HG03432 (cell line): ENCODE data around the gene LAMC2.
"Not testable (repeated sequence)": the region's sequence is repeated elsewhere in the genome, so short reads cannot be mapped to it uniquely, and the experiment has no call there.

Source experiments
- ATAC-seq: cut with Tn5 transposase; IDR thresholded peaks from one replicate; pipeline ENCODE4 v1.9.1; 2021; ENCODE audit warnings: mild to moderate bottlenecking, moderate library complexity; ENCODE audit not compliant: unreplicated experiment

LAMC2 gene

DNA sequence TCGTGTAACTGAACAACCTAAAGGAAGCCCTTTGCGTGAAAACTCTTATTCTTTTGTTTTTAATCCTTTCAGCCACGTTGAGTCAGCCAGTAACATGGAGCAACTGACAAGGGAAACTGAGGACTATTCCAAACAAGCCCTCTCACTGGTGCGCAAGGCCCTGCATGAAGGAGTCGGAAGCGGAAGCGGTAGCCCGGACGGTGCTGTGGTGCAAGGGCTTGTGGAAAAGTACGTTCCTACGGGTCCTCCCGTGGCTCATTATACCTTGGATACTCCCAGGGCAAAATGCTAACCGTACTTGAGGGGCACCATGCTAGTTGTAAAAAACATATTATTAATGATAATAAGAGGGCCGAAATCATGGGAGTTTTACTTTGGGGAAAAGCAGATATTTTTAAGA is 49.4 kb downstream of the LAMC2 start:
- no peak for ATAC-seq

DNA sequence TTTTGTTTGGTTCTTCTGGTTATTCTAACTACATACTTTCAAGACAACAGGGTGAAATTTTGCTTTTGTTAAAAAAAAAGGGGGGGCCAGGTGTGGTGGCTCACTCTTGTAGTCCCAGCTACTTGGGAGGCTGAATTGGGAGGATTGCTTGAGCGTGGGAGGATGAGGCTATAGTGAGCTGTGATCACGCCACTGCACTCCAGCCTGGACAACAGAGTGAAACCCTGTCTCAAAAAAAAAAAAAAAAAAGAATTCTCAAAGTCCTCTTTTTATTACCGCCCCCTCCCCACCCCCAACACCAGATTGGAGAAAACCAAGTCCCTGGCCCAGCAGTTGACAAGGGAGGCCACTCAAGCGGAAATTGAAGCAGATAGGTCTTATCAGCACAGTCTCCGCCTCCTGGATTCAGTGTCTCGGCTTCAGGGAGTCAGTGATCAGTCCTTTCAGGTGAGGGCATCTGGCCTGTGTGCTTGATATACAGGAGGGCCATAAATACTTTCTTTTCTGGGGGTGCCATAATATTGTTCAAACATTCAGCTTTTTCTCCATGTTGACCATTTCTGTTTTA is 50.2 kb downstream of the LAMC2 start:
- ATAC-seq, result no peak

DNA sequence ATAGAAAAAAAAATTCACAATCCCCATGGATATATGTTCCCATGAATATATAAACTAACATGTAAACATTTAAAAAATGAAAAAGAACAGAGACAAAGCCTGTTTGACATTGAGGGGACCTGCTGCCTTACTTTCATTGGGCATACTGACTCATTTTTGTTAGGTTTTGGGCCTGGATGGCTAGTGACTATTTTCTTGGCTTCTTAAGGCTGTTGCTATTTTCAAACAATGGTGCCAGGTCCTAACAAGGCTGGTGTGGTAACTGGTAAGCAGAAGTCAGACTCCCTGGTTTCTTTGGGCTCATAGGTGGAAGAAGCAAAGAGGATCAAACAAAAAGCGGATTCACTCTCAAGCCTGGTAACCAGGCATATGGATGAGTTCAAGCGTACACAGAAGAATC is 51.0 kb downstream of the LAMC2 start:
- ATAC-seq, result no peak

DNA sequence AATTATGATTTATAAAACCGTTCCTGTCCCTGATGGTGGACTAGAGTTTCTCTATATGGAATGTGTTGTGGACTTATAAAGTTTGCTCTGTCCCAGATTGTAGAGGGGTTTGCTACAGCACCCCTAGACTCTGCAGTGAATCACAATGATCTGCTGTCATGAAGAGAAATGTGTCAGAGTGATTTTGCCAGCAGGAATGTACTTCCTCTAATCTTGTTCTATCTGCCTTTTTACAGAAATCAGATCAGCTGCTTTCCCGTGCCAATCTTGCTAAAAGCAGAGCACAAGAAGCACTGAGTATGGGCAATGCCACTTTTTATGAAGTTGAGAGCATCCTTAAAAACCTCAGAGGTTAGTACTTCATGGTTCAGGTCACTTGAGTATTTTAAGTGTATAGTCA is 52.0 kb downstream of the LAMC2 start:
- ATAC-seq, result no peak

DNA sequence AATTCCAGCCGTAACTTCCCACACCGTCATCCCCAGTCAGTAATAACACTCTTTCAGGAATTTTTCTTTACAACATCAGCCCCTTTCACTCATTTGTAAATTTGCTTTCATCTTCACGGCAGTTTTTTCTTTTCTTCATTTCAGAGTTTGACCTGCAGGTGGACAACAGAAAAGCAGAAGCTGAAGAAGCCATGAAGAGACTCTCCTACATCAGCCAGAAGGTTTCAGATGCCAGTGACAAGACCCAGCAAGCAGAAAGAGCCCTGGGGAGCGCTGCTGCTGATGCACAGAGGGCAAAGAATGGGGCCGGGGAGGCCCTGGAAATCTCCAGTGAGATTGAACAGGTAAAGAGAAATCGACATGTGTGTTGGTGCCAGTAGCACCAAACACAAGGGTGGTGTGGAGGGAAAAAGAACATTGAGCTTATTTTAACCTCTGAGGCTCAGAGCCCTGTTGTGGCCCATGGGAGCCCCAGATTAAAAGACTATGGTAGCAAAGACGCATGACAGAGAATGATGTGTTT is 53.2 kb downstream of the LAMC2 start:
- ATAC-seq, result no peak

DNA sequence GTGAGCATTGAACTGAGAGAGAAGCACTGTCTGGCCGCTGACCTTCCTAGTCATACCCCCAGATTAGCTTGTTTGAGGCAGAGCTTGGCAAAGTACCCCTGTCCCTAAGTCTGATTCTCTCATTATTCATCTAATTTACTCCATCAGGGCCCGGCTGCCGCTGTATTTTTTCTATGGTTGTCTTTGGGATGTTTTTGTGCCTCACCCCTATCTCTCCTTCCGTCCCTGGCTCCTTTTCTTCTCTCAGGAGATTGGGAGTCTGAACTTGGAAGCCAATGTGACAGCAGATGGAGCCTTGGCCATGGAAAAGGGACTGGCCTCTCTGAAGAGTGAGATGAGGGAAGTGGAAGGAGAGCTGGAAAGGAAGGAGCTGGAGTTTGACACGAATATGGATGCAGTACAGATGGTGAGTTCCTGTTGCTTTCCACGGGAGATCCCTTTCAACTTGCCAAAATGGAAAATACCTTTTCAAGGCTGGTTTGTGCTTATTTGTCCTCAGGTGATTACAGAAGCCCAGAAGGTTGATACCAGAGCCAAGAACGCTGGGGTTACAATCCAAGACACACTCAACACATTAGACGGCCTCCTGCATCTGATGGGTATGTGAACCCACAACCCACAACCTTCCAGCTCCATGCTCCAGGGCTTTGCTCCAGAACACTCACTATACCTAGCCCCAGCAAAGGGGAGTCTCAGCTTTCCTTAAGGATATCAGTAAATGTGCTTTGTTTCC is 53.9 kb downstream of the LAMC2 start:
- no peak for ATAC-seq

DNA sequence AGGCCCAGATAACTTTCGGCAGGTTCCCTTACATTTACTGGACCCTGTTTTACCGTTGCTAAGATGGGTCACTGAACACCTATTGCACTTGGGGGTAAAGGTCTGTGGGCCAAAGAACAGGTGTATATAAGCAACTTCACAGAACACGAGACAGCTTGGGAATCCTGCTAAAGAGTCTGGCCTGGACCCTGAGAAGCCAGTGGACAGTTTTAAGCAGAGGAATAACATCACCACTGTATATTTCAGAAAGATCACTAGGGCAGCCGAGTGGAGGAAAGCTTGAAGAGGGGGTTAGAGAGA is 54.4 kb downstream of the LAMC2 start:
- ATAC-seq, result no peak

DNA sequence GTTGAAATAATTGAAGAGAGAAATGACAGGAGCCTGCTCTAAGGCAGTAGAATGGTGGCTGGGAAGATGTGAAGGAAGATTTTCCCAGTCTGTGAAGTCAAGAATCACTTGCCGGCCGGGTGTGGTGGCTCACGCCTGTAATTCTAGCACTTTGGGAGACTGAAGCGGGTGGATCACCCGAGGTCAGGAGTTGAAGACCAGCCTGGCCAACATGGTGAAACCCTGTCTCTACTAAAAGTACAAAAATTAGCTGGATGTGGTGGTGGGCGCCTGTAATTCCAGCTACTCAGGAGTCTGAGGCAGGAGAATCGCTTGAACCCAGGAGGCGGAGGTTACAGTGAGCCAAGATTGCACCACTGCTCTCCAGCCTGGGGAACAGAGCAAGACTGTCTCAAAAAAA is 54.8 kb downstream of the LAMC2 start:
- ATAC-seq, result not testable (repeated sequence)

DNA sequence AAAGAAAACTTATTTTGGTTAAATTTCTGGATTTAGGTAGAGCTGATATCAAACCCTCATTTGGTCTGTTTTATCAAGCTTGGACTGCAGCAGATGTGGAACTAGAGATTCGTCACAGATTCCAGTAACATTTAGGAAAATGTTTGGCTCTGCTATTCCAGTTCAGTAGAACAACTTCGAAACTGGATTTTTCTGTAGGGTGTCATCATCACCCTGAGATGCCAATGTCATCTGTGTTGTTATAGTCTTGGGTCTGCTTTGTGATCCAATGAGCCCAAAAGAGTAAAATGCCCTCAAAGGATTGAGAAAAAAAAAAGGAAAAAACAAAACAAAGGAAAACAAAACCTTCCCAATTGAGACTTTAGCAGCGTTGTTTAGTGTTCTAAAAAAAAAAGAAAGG is 55.4 kb downstream of the LAMC2 start:
- ATAC-seq, result no peak

DNA sequence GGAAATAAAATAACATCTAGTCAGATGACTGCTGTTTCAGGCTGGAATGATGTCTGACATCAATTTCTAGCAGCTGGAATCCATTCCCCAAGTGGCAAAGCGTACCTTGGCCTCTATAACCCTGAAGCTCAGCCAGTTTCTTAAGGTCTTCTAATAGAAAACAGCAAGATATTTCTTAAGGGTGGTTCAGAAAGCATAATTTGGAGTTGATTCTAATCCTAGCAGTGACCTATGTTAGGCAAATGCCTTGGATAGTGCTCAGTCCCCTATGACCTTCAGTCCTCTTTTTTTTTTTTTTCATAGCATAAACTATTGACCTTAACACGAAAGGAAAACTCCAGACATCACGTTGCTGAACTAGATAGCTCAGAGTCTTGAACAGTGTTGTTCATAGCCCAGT is 56.5 kb downstream of the LAMC2 start:
- ATAC-seq, result no peak

DNA sequence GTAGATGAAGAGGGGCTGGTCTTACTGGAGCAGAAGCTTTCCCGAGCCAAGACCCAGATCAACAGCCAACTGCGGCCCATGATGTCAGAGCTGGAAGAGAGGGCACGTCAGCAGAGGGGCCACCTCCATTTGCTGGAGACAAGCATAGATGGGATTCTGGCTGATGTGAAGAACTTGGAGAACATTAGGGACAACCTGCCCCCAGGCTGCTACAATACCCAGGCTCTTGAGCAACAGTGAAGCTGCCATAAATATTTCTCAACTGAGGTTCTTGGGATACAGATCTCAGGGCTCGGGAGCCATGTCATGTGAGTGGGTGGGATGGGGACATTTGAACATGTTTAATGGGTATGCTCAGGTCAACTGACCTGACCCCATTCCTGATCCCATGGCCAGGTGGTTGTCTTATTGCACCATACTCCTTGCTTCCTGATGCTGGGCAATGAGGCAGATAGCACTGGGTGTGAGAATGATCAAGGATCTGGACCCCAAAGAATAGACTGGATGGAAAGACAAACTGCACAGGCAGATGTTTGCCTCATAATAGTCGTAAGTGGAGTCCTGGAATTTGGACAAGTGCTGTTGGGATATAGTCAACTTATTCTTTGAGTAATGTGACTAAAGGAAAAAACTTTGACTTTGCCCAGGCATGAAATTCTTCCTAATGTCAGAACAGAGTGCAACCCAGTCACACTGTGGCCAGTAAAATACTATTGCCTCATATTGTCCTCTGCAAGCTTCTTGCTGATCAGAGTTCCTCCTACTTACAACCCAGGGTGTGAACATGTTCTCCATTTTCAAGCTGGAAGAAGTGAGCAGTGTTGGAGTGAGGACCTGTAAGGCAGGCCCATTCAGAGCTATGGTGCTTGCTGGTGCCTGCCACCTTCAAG is 57.3 kb downstream of the LAMC2 start:
- no peak for ATAC-seq

DNA sequence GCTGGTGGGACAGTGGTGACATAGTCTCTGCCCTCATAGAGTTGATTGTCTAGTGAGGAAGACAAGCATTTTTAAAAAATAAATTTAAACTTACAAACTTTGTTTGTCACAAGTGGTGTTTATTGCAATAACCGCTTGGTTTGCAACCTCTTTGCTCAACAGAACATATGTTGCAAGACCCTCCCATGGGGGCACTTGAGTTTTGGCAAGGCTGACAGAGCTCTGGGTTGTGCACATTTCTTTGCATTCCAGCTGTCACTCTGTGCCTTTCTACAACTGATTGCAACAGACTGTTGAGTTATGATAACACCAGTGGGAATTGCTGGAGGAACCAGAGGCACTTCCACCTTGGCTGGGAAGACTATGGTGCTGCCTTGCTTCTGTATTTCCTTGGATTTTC is 58.4 kb downstream of the LAMC2 start:
- ATAC-seq, result no peak

DNA sequence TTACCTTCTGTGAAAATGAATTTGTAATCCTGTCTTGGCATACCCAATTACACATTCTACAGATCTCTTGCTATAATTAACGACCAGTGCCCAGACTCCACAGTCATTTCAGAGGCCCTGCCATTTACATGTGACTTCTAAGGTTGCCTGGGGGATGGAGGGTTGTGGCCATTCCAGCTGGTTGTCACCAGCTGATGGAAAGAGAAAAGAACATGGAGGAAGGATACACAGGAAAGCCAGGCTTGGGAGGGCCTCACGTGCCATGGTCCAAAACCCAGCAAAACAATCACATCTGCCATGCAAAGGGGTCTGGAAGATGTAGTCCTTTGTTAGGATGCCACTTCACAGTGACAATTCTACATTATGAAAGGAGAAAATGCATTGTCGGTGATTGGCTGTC is 59.3 kb downstream of the LAMC2 start:
- ATAC-seq, result no peak

DNA sequence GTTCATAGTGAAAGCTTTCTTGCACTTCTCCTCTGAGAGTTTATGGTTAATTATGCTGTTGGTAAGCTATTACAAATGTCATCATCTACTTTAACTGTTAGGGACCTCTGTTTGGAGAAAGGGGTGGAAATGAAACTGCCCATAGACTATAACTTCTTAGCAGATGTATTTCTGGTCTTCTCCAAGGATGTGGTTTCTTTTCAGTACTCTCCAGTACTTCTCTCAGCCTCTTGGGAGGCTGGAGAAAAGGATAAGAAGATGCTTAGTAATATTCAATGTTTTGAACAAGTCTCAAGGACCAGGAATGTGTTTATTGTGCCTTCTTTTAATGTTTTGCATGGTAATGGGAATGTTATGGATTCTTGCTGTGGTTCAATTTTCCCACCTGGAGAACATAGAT is 60.4 kb downstream of the LAMC2 start:
- no peak for ATAC-seq

DNA sequence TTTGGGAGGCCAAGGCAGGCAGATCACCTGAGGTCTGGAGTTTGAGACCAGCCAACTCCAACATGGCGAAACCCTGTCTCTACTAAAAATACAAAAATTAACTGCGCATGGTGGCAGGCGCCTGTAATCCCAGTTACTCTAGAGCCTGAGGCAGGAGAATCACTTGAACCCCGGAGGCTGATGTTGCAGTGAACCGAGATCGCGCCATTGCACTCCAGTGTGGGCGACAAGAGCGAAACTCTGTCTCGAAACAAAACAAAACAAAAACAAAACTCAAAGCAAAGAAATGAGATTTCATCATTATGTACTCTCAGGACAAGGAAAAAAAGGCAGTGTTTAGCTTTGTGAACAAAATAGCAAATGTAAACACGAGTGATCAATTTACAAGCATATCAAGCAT is 61.0 kb downstream of the LAMC2 start:
- no peak for ATAC-seq

DNA sequence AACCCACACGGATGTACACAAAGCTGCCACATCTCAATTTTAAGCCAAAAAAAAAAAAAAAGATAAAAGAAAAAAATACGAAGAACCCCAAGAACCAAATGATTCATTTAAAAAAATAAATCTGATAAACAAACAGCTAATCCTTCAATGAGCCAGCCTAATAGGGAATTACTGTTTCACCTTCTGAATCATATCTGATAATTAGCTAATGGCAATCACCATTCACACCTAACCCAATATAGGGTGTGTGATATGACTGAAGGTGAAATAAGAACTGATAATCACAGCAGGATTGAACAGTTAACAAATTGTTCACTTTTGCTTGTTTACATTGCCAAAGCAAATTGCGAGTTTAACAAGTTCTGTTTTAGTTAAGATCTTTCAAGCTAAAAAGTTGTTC is 61.4 kb downstream of the LAMC2 start:
- no peak for ATAC-seq

DNA sequence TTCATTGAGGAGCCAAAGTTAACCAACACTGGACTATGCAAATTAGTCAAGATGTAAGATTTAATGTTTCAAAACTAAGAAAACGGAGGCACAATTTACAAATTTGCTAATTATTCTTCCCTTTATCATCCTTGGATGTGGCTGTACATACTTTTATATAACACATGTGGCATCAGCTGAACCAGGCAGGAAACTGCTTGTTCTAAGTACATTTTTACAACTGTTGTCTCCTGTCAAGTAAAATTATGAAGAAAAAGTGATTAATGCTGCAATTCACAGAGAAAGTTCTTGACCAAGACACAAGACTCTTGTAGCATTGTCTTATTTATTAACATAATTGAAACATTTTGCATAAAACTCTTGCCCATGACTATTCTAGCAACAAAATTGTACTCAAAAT is 61.9 kb downstream of the LAMC2 start:
- no peak for ATAC-seq

DNA sequence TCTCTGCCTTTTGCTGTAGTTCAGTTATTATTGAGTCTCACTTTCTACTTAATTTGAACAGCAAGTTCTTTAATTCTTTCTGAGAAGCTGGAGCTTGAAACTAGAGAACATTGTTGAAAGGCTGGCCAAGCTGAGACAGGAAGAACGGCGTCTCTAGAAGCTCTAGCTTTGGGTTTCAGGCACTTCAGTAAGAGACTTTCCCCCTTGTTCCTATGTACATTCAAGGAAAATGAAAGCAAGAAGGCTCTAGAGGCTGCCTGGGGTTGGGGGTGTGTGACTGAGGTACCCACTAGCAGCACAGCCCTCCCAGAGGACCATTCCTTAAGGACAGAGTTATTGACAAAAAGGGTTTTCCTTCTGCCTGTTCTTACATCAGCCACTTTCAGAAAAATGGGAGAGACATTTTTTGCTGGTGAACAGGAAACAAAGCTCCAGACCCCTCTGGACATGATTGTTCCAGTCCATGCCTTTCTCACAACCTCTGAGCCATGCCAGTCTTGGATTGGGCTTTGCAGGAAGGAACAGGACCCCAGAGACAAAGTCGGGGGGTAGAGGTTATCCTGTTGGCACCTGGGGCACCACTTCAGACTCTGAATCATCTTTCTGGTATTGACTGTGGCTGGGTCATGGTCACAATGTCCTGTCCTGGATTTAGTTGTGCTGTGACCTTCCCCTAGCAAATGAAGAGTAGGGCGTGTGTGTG is 63.1 kb downstream of the LAMC2 start:
- no peak for ATAC-seq

DNA sequence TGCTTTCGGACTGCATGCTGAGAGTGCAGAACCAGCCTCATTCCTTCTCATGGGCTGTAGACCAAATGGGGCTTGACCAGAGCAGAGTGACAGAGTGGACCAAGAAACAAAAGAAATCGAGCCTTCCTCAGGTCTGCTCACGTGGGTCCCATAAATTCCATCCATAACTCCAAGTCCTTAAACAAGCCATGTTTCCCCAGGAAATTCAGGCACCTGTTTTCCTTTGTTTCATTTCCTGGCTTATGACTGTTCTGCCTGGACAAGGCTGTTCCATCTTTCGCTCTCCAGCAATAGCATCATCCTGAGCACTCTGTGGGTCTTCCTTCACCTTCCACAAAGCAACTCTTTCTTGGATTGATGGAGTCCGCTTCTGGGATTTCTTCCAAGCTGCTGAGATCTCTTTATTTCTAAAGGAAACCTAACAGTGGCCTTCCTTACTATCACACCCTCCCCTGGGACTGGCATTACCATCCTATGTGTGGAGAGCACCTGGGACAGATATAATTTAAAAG is 63.9 kb downstream of the LAMC2 start:
- no peak for ATAC-seq

DNA sequence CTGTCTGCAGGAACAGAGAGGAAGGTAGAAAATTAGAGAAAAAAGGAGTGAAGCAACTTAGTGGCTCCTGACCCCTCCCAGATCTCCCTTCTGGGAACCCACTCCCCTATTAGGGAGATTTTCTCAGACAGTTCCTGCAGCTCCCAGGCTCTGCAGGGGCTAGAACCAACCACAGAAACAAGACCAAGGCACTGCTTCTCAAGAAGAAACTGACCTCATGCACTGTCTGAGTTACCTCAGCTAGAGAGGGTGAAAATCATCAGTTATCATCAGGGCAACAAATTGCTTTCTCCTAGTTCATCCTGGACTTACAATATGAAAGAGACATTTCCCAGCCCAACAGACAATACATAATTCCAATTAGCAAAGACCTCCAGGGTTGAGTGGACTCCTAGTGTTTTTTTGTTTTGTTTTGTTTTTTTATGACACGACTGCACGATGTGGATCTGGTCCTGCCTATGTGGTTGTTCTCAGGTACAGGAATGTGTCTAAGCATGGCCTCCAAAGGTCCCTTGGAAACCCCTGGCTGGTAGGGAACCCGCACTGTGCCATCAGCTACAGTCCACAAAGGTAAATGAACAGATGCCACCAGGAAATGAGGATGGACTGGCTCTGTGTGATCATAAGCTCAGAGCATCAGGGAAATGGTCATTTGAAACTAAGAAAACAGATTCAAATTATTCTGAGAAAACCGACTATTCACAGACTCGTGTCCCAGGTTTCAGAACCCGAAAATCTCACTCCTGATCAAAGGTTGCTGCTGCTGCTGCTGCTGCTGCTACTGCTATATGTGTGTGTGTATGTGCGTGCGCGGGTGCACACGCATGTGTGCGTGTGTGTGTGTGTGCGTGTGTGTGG is 65.3 kb downstream of the LAMC2 start:
- no peak for ATAC-seq
